Activated T-helper 17 cell treated with anti-CD3 and anti-CD28 coated beads, Interleukin-2, amount 50 U/mL, for 72 hours (primary cell): ENCODE data around the gene TNFSF4. TPM values are rescaled to one million over a fixed set of nuclear protein-coding genes. Genes with fewer than 3 reads are reported as not detected.
"Not testable (repeated sequence)": the region's sequence is repeated elsewhere in the genome, so short reads cannot be mapped to it uniquely, and the experiment has no call there.

Source experiments
- ATAC-seq: fragments of 150-1000 bp; cut with Tn5 transposase; replicated peaks from 2 replicates; pipeline ENCODE4 v1.10.0; 2021; ENCODE audit warnings: mild to moderate bottlenecking, moderate library complexity
- H3K27ac Mint-ChIP-seq: one replicate; pipeline ENCODE4 v1.8.0; 2022; ENCODE audit warnings: mixed read lengths
- H3K27me3 Mint-ChIP-seq: one replicate; pipeline ENCODE4 v1.8.0; 2022; ENCODE audit warnings: mixed read lengths
- H3K36me3 Mint-ChIP-seq: one replicate; pipeline ENCODE4 v1.8.0; 2022; ENCODE audit warnings: low read depth, mild to moderate bottlenecking, mixed read lengths
- H3K4me1 Mint-ChIP-seq: one replicate; pipeline ENCODE4 v1.8.0; 2022; ENCODE audit warnings: mixed read lengths
- H3K4me3 Mint-ChIP-seq: one replicate; pipeline ENCODE4 v1.8.0; 2022; ENCODE audit warnings: mild to moderate bottlenecking, mixed read lengths
- H3K9me3 Mint-ChIP-seq: one replicate; pipeline ENCODE4 v1.8.0; 2022; ENCODE audit warnings: mixed read lengths
- total RNA-seq, 2 donors: library from RNA; stranded (reverse); gene quantifications; one replicate each; pipeline ENCODE4 v1.2.3, GENCODE V29; 2022

The TNFSF4 gene
- total RNA-seq: 1 to 10 TPM; 2.0 to 2.5 TPM

GRCh38 chr1:173206816-173207568 is at the start of gene TNFSF4:
Gene TNFSF4, minus strand, starts transcription at chr1:173207331. Its CDS starts 155 bp downstream, at chr1:173207176.
- ATAC-seq: peak; percentile 72
- H3K27me3 Mint-ChIP-seq: no peaks in the 10 kb centered on the region
- H3K9me3 Mint-ChIP-seq: no peaks in the 10 kb centered on the region
- H3K27ac Mint-ChIP-seq: peak within 1 kb of the TSS; percentile 15
- H3K4me3 Mint-ChIP-seq: peak within 1 kb of the TSS; percentile 73
- H3K36me3 Mint-ChIP-seq: no peaks in the 10 kb centered on the region
- peaks cover 33% of the 10 kb centered on the region for H3K4me1 Mint-ChIP-seq

GRCh38 chr1:173255214-173255813 is 48.2 kb upstream of the TNFSF4 start:
- H3K36me3 Mint-ChIP-seq: no peaks in the 10 kb centered on the region
- H3K27me3 Mint-ChIP-seq: no peaks in the 10 kb centered on the region
- no peak overlapping the region for H3K4me3 Mint-ChIP-seq
- no peak for ATAC-seq
- H3K27ac Mint-ChIP-seq: no peak overlapping the region
- peaks cover 9% of the 10 kb centered on the region for H3K9me3 Mint-ChIP-seq
- no peaks in the 10 kb centered on the region for H3K4me1 Mint-ChIP-seq

GRCh38 chr1:173253046-173253445 is 45.9 kb upstream of the TNFSF4 start:
- Mint-ChIP-seq H3K4me1 (no peaks in the 10 kb centered on the region), H3K27ac (no peak overlapping the region), H3K9me3 (no peaks in the 10 kb centered on the region), H3K27me3 (no peaks in the 10 kb centered on the region), H3K36me3 (no peaks in the 10 kb centered on the region), H3K4me3 (no peak overlapping the region)
- no peak for ATAC-seq

GRCh38 chr1:173249349-173249748 is 42.2 kb upstream of the TNFSF4 start:
- H3K27ac Mint-ChIP-seq: no peak overlapping the region
- ATAC-seq: no peak
- H3K36me3 Mint-ChIP-seq: no peaks in the 10 kb centered on the region
- H3K4me3 Mint-ChIP-seq: no peak overlapping the region
- H3K4me1 Mint-ChIP-seq: no peaks in the 10 kb centered on the region
- H3K27me3 Mint-ChIP-seq: no peaks in the 10 kb centered on the region
- H3K9me3 Mint-ChIP-seq: no peaks in the 10 kb centered on the region

GRCh38 chr1:173248247-173248940 is 41.3 kb upstream of the TNFSF4 start:
- peaks cover 5% of the 10 kb centered on the region for H3K9me3 Mint-ChIP-seq
- no peaks in the 10 kb centered on the region for H3K36me3 Mint-ChIP-seq
- no peak for ATAC-seq

GRCh38 chr1:173245892-173246291 is 38.8 kb upstream of the TNFSF4 start:
- Mint-ChIP-seq H3K27ac (no peak overlapping the region), H3K4me1 (no peaks in the 10 kb centered on the region), H3K27me3 (no peaks in the 10 kb centered on the region), H3K4me3 (no peak overlapping the region), H3K9me3 (peaks cover 16% of the 10 kb centered on the region), H3K36me3 (no peaks in the 10 kb centered on the region)
- no peak for ATAC-seq

More at GRCh38 chr1:173248247-173248940, 41.3 kb upstream of the TNFSF4 start:
- Mint-ChIP-seq H3K4me3 (no peak overlapping the region), H3K4me1 (no peaks in the 10 kb centered on the region), H3K27me3 (no peaks in the 10 kb centered on the region), H3K27ac (no peak overlapping the region)

GRCh38 chr1:173243300-173243699 is 36.2 kb upstream of the TNFSF4 start:
- Mint-ChIP-seq H3K4me3 (no peak overlapping the region), H3K4me1 (no peaks in the 10 kb centered on the region), H3K27ac (no peak overlapping the region), H3K36me3 (peaks cover 11% of the 10 kb centered on the region), H3K9me3 (peaks cover 16% of the 10 kb centered on the region), H3K27me3 (no peaks in the 10 kb centered on the region)
- no peak for ATAC-seq

GRCh38 chr1:173241528-173242347 is 34.6 kb upstream of the TNFSF4 start:
- ATAC-seq: no peak
- Mint-ChIP-seq H3K4me3 (no peak overlapping the region), H3K36me3 (peaks cover 11% of the 10 kb centered on the region), H3K27ac (no peak overlapping the region), H3K9me3 (peaks cover 16% of the 10 kb centered on the region), H3K4me1 (no peaks in the 10 kb centered on the region), H3K27me3 (no peaks in the 10 kb centered on the region)

GRCh38 chr1:173240609-173241008 is 33.5 kb upstream of the TNFSF4 start:
- H3K4me3 Mint-ChIP-seq: no peak overlapping the region
- no peaks in the 10 kb centered on the region for H3K4me1 Mint-ChIP-seq

GRCh38 chr1:173239058-173239457 is 31.9 kb upstream of the TNFSF4 start:
- Mint-ChIP-seq H3K27me3 (no peaks in the 10 kb centered on the region), H3K4me3 (no peak overlapping the region), H3K36me3 (peaks cover 11% of the 10 kb centered on the region), H3K4me1 (no peaks in the 10 kb centered on the region), H3K27ac (no peak overlapping the region), H3K9me3 (peaks cover 16% of the 10 kb centered on the region)
- no peak for ATAC-seq

More at GRCh38 chr1:173240609-173241008, 33.5 kb upstream of the TNFSF4 start:
- Mint-ChIP-seq H3K9me3 (peaks cover 16% of the 10 kb centered on the region), H3K27me3 (no peaks in the 10 kb centered on the region), H3K27ac (no peak overlapping the region), H3K36me3 (peaks cover 11% of the 10 kb centered on the region)
- ATAC-seq: no peak

GRCh38 chr1:173234899-173235298 is 27.8 kb upstream of the TNFSF4 start:
- H3K36me3 Mint-ChIP-seq: peaks cover 11% of the 10 kb centered on the region
- no peak for ATAC-seq
- H3K4me3 Mint-ChIP-seq: no peak overlapping the region
- no peaks in the 10 kb centered on the region for H3K4me1 Mint-ChIP-seq
- peaks cover 5% of the 10 kb centered on the region for H3K9me3 Mint-ChIP-seq
- no peak overlapping the region for H3K27ac Mint-ChIP-seq
- no peaks in the 10 kb centered on the region for H3K27me3 Mint-ChIP-seq

GRCh38 chr1:173234434-173234833 is 27.3 kb upstream of the TNFSF4 start:
- ATAC-seq, H3K4me1 Mint-ChIP-seq, H3K27me3 Mint-ChIP-seq, H3K27ac Mint-ChIP-seq, H3K36me3 Mint-ChIP-seq, H3K9me3 Mint-ChIP-seq, H3K4me3 Mint-ChIP-seq: not testable (repeated sequence)

GRCh38 chr1:173229031-173229430 is 21.9 kb upstream of the TNFSF4 start:
- not testable (repeated sequence) for H3K4me1 Mint-ChIP-seq, ATAC-seq, H3K27ac Mint-ChIP-seq, H3K4me3 Mint-ChIP-seq, H3K27me3 Mint-ChIP-seq, H3K36me3 Mint-ChIP-seq, H3K9me3 Mint-ChIP-seq

GRCh38 chr1:173224949-173225348 is 17.8 kb upstream of the TNFSF4 start:
- H3K27me3 Mint-ChIP-seq: no peaks in the 10 kb centered on the region
- no peak overlapping the region for H3K27ac Mint-ChIP-seq
- H3K4me3 Mint-ChIP-seq: no peak overlapping the region

More at GRCh38 chr1:173224949-173225348, 17.8 kb upstream of the TNFSF4 start:
- peaks cover 3% of the 10 kb centered on the region for H3K9me3 Mint-ChIP-seq
- H3K36me3 Mint-ChIP-seq: no peaks in the 10 kb centered on the region
- no peak for ATAC-seq
- peaks cover 5% of the 10 kb centered on the region for H3K4me1 Mint-ChIP-seq
